HL-60 (cell line): Measurements from ENCODE around the gene TSC22D3.
A peak's percentile ranks its signal among the peaks of the same experiment; 100 is the strongest.

Experiments
- GABPA ChIP-seq: IDR thresholded peaks from 2 replicates; pipeline ENCODE4 v1.6.1; 2012; ENCODE audit warnings: low read depth
- POLR2AphosphoS5 ChIP-seq: IDR thresholded peaks from 2 replicates; pipeline ENCODE4 v1.6.1; 2012; ENCODE audit warnings: low read depth
- TF ChIP-seq, protein P1 (sequence below): IDR thresholded peaks from one replicate; pipeline ENCODE4 v1.5.1; 2011; ENCODE audit warnings: low read length, control low read depth, inconsistent platforms; ENCODE audit not compliant: insufficient read depth

DNA sequence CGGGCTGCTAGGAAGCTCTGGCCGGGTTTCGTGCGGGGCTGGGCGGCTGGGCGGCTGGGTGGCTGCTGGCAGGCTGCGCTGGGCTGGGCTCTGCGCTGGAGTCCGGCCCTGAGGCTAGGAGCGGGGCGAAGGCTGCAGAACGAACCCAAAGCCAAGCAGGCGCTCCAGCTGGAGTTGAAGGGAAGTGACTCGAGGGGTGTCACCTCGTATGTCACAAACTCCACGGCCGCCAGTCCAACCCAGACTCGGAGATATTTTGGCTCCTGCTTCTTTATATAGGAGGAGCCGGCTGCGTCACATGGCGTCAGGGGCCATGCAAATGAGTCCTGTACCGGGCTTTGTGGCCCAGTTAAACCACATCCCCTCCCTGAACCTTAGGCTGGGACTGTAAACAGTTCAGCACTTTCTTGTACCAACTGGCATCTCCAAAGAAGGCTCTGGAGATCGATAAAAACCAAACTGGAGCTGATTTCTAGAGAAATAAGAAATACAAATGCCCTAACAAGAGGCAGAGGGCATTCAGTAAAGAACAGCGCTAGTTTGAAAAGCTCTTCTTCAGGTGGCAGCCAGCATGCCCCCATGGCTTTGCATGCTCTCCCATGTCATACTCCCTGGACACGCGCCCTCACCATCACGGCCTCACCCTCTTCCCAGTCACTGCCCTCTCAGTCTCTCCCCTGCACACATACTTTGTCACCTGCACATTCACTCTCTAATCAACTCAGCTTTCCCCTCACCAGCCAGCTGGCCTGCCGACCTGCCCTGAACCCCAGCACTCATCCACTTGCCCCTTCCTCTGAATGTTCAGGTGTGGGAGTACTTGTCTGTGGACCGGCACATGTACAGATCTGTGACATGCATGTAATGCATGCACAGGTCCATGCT lies 58.5 kb downstream of the TSC22D3 start:
- TF ChIP-seq, protein P1, sequence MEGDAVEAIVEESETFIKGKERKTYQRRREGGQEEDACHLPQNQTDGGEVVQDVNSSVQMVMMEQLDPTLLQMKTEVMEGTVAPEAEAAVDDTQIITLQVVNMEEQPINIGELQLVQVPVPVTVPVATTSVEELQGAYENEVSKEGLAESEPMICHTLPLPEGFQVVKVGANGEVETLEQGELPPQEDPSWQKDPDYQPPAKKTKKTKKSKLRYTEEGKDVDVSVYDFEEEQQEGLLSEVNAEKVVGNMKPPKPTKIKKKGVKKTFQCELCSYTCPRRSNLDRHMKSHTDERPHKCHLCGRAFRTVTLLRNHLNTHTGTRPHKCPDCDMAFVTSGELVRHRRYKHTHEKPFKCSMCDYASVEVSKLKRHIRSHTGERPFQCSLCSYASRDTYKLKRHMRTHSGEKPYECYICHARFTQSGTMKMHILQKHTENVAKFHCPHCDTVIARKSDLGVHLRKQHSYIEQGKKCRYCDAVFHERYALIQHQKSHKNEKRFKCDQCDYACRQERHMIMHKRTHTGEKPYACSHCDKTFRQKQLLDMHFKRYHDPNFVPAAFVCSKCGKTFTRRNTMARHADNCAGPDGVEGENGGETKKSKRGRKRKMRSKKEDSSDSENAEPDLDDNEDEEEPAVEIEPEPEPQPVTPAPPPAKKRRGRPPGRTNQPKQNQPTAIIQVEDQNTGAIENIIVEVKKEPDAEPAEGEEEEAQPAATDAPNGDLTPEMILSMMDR = no peak
- peak; percentile 89; the same call in 1 of the 2 replicates for TF ChIP-seq POLR2AphosphoS5
- TF ChIP-seq GABPA = no peak
